HG02571 (cell line): ENCODE results near the gene PLAAT4.
"Not testable (repeated sequence)": the region's sequence is repeated elsewhere in the genome, so short reads cannot be mapped to it uniquely, and the experiment has no call there.

Experiments used
- ATAC-seq: cut with Tn5 transposase; IDR thresholded peaks from one replicate; pipeline ENCODE4 v1.9.1; 2021; ENCODE audit warnings: mild to moderate bottlenecking, moderate library complexity; ENCODE audit not compliant: unreplicated experiment

PLAAT4 gene

DNA sequence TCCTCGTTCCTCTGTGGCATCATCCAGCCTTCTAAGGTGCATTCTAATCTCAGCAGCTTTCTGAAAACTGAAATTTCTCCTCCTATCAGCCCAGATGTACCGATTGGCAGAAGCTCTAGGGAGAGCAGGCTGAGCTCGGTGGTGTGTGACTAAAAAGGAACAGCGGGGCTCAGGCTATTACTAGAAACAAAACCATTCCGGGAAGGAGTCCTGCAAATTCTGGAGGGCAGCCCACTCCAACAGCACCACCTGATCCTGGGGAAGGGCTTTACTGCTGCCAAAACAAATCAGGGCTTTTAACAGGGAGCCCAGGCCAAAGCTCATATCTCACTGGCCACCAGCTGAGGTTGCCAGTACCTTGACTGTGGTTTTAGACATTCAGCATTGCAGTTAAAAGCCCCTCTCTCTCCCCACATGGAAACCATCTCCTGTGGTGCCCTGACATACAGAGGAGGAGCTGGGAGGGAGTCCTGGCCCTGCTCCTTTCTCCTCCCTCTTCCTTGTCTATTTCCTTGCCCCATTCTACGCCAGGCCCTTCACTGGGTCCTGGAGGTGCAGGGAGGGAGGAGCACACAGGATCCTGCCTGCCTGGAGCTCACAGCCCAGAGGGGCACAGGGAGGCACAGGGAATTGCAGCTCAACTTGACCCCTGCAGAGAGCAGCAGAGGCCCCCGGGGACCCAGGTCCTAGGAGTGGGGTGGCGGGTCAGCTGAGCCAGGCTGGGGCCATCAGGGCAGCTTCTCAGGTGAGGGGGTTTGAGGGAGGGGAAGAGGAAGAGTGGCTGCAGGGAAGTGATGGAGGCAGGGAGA, 889 bp downstream of the PLAAT4 start:
- ATAC-seq = no peak

DNA sequence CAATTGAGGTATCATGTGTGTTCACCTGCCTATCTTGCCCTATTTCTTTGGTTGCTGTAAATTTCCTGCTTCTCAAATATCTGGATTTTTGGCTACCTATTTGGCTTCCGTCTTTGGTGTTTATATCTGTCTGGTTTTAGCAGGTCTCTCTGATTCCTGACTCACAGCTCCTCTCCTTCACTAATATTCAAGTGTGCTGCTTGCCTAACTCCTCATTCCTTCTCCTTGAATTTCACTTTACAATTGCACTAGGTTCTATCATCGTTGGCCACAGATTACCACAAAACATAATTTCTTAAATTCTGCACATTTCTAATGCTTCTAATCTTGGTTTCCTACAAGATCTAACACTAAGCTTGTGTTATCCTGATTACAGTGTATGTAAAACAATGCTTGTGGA, 5.9 kb downstream of the PLAAT4 start:
- not testable (repeated sequence) for ATAC-seq

DNA sequence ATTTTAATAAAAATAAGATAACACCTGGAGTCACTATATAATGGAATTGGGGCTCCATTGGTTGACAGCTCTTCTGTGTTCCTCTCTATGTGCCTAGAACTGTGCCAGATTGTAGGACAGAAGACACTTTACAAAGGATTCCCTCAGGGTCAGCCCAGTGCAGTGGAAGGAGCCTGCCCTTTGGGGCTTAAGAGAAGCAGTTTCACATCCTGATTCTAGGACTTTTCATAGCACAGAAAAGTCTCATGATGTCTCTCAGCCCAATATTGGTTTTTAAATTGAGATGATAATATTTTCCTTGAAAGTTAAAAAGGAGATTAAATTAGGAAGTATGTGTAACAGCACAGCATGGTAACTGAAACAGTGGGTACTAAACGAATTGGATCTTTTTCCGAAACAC, 7.1 kb downstream of the PLAAT4 start:
- no peak for ATAC-seq

DNA sequence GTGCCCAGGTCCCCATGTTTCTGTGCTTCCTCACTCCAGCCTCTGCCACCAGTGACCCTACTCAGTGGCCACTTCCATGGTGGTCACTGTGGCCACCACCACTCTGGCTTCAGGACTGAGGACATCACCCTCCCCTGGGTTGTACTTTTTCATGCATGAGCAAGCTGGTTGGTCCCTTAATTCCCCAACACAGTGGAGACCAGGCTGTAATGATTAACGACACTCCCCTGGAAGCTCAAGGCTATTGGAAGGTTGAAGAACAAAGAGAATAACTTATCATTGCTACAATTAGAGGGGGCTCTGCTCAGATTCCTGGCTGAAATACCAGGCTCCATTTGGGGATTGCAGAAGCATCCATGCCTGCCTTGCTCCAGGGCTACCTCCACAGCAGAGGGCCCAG, 10.5 kb downstream of the PLAAT4 start:
- no peak for ATAC-seq

DNA sequence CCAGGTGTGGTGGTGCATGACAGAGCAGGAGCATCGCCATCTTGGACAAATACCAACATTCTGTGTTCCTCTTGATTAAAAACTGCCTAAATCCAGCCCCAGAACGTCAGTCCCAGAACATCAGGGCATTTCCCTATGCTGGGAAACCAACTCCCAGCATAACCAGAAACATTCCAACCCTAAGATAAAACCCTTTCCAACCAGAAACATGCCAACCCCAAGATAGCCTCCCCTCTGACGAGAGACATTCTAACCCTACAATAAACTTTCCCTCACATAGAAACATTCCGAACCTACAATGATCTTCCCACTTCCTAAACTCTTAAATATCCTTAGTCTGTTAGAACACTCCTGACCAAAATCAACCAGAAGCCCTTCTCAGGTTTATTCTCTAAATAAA, 11.6 kb downstream of the PLAAT4 start:
- ATAC-seq = no peak

DNA sequence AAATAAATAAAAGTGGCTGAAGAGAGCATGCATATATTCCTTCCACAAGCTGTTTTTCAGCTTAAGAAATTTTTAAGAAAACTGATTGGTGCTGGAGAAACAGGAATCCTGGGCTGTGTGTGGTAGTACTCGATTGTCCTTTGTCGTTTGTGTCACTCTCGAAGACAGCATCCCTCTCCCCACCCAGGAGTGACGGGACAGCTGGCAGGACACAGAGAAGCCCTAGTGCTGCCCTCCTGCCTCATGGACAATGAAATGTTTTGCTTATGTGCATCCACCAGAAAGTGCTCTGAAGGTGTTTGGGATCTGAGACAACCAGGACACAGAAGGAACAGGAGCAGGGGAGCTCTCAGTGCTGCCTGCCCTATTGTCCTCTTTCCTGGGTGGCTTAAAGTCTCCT, 12.8 kb downstream of the PLAAT4 start:
- no peak for ATAC-seq

DNA sequence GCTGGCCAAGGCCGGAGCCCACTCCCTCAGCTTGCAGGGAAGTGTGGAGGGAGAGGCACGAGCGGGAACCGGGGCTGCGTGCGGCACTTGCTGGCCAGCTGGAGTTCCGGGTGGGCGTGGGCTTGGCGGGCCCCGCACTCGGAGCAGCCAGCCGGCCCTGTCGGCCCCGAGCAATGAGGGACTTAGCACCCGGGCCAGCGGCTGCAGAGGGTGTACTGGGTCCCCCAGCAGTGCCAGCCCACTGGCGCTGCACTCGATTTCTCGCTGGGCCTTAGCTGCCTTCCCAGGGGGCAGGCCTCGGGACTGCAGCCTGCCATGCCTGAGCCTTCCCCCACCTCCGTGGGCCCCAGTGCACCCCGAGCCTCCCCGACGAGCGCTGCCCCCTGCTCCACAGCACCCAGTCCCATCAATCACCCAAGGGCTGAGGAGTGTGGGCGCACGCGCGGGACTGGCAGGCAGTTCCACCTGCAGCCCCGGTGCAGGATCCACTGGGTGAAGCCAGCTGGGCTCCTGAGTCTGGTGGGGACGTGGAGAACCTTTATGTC, 13.6 kb downstream of the PLAAT4 start:
- ATAC-seq = not testable (repeated sequence)

DNA sequence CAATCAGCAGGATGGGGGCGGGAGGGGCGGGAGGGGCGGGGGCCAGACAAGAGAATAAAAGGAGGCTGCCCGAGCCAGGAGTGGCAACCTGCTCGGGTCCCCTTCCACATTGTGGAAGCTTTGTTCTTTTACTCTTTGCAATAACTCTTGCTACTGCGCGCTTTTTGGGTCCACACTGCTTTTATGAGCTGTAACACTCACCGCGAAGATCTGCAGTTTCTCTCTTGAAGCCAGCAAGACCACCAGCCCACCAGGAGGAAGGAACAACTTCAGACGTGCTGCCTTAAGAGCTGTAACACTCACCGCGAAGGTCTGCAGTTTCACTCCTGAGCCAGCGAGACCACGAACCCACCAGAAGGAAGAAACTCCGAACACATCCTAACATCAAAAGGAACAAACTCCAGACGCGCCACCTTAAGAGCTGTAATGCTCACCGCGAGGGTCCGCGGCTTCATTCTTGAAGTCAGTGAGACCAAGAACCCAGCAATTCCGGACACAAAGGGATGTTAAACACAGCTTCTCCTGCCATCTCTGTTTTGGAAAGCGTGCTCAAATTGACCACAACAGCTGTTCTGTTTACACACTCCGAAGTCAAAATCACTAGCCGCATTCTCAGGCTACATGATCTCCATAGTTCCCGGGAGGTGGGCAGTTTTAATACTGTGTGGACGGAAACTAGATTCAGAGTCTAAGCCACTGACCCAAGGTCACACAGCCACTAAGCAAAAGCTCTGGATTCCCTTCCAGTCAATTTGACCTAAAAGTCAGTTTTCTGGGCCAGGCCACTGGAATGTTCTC, 14.7 kb downstream of the PLAAT4 start:
- ATAC-seq = no peak

DNA sequence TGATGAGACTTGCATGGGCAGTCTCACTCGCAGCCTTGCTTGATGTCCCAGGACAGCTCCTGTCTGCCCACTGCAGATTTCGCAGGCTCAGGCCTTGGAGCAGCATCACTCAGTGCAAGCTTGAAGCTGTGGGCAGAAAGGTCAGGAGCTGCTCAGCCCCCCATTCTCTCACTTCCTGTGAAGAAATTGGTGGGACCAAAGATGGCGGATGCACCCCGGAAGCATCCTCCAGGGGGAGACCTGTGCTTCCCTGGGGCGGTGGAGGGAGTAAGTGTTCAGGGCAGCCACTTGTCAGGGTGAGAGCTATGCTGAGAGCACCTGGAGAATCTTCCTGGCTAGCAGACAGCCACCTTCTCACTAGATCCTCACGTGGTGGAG, 15.3 kb downstream of the PLAAT4 start:
- ATAC-seq = no peak

DNA sequence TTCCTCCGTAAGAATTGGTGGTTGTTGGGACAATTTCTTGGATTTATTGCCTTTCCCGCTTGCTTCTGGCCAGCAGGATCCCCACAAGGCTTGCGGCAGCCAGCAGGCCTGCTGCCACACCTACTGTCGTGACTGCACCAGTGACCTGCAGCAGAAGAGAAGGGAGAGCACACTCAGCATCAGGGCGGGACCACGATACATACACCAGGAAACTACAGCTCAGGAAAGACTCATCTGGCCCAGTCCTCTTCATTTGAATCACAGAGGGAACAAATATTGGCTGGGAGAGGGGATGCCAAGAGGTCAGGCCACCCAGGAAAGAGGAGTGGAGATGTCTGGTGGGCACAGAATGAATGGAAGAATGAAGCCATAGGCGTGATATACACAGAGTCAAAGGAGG, 16.3 kb downstream of the PLAAT4 start:
- ATAC-seq = no peak

DNA sequence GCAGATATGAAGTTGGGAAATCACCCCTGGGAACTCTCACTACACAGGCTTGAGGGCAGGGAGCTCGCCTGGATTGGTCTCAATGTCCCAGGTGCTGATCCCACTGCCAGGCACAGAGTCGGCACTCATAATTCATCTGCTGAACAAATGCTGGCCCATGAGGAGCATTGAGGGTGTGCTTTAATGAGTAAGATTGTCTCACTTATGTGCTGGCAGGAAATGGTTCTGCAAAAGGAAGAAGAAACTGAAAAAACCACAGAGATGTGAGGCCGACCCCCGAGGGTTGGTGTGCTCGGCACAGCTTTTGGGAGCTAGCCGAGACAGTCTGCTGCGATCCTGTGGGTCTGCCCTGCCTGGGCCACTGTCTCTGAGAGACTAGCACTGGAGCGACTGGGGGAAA, 17.2 kb downstream of the PLAAT4 start:
- ATAC-seq = no peak

DNA sequence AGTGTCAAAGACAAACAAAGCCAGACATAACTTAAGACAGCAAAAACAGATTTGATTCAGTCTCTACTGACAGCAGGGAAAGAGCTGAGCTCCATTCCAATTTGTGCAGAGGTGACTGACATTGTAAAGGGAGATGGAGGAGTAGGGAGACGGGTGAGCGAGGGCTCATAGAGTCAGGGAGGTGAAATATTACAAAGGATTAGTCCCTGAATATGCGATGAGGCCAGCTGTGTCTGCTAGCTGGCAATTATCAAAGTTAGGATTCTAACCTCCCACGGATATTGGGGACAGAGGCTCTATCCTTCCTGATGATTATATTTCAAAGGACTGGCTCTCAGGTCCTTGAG, 18.2 kb downstream of the PLAAT4 start:
- ATAC-seq = no peak

DNA sequence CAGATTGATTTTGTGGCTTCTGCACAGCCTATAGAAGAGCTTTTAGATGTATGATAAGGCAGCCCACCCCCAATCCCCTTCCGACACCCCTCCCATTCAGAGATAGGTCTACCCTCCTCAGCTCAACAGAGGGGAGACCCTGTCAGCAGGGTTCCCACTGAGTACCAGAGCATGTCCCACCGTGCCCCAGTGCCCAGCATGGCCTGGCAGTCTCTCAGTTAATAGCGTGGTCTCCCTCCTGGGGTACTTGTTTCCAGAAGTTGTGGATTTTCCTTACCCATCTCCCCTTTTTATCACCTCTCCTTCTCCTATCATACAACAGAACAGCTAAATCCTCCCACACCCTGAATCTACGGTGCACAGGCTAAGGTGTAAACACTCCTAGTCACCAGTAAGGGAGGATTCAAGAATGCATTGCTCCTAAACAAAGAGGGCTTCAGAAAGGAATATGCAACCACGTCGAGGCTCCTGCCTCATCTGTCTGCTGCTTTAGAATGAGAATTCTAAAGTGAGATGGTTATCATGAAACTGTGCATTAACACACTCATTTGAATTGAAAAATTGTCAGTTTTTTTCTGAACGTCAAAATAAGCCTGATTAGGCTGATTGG, 19.9 kb downstream of the PLAAT4 start:
- ATAC-seq = no peak

DNA sequence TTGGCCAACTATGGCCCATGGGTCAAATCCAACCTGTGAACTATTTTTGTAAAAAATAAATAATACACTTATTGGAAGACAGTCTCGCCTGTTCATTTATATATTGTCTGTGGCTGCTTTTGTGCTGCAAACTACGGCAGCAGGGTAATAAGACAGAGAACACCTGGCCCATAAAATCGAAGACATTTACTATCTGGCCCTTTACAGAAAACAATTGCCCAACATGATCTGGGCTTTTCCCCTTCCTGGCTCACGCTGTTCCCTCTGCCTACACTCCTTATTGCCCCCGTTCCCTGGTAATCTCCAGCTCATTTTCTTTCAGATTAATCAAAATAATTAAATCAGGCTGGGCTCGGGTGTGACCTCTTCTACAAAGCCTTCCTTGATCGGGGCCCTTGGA, 21.0 kb downstream of the PLAAT4 start:
- no peak for ATAC-seq

DNA sequence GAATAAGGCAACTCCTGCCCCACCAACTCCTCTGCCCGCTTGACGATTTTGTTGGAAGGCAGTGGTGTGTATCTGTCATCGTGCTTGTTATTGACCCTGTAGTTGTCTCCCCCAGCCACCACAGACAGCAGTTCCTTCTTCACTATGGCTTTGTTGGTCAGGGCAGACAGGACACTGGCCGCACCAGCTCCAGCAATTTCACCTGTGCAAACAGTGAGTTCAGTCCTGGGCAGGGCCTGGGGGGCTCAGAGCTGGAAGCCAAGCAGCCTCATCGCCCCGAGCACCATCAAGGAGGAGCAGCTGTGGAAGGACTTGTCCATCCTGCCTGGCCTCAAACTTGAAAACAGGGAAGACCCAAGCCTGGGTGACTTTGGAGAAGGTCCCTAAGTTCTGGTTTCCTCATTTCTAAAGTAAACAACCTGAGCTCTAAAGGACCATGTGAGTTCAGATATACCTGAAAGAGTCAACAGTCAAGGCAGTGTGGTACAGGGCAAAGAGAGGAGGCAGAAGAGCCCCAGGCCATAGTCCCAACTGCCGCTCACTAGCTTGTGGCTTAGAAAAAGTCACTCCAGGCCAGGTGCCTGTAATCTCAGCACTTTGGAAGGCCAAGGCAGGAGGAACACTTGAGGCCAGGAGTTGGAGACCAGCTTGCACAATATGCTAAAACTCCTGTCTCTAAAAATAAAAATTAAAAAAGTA, 22.0 kb downstream of the PLAAT4 start:
- ATAC-seq = no peak

DNA sequence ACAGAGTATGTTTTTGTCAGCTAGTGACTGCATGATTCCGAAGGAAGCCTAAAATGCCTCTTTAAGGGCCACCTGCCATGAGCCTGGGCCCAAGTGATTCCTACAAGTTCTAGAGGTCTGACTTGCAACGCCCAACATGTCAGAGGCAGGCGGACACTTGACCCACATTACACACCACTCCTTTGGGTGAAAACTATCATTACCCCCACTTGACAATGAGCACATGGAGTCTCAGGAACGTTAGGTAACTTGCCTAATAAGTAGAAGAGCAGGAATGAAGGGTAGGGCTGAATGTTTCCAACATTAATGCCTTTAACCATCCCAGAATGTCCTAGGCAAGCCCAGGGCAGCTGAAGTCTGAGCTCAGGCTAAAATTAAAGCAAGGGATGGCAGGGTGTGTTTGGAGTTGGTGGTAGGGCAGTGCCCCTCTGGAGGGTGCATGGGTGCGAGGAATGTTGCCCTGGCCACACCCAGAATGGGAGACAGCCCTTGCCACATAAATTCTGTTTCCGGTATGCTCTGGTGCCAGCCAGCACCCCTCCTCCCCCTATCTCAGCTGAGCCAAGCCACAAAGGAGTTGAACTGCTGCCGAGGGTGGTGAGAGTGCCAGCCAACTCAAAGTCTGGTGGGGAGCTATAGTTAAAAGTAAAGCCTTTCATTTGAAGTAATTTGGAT, 24.0 kb downstream of the PLAAT4 start:
- ATAC-seq = no peak

DNA sequence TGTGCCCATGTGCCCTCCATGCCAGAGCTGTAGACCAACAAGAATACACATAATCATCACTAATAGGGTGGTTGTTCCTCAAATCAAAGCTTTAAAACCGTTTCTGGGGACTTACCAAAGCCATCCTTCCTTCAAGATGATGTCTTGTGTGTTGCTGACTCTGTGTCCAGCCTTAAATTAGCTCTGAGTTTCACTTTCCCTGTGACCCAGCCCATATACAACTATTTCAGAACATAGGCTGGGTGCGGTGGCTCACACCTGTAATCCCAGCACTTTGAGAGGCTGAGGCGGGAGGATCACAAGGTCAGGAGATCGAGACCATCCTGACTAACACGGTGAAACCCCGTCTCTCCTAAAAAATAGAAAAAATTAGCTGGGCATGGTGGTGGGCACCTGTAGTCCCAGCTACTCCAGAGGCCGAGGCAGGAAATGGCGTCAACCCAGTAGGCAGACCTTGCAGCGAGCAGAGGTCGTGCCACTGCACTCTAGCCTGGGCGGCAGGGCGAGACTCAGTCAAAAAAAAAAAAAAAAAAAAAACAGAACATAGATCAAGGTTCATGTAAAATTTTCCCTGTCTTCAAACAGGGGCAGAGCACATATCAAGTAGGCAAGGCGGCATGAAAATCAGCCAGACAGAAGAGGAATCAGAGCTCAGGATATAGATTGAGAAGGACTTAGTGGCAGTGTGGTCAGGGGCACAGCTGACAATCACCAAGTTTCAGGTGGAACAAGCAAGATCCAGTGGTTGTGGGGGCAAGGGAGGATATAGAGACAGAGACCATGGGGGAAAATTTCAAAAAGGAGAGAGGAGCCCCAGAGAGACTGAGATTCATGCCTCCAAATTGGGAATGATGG, 26.8 kb downstream of the PLAAT4 start, which contains the start of gene PLAAT2:
Gene PLAAT2 (minus strand): TSS at position 179 of the 855 bp plus-strand sequence. CDS start 55 bp downstream, at position 124.
- no peak for ATAC-seq

DNA sequence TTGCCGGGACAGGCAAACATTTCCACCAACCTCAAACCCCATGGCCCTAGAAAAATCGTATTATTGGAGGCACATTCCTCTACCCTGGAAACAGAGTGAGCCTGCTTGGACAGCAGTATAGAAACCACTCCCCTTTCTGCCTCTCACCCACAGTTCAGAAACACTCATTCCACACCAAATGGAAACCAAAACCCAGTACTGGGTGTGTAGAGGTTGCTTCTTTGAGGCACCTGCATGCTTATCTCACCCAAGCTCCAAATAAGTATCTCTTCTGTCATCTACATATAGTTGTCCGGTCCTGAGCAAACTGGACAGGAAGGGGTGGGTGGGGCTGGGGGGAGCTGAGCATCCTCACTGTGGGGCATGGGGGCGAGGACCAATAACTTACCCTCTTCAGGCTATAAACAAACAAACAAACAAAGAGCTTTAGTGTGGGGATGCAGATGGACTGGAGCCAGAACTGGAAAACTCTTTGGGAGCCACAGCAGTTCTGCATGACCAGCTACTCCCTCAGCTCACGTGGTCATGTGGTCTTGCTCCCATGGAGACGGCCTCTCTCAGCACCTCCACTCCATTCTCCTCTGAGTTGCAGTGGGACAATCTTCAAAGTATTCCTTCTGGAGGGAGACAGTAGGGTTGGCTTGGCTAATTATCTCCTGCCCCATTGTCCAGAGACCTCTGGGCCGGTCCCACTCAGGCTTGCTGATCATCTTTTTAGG, 27.6 kb downstream of the PLAAT4 start:
- peak; percentile 73 for ATAC-seq

DNA sequence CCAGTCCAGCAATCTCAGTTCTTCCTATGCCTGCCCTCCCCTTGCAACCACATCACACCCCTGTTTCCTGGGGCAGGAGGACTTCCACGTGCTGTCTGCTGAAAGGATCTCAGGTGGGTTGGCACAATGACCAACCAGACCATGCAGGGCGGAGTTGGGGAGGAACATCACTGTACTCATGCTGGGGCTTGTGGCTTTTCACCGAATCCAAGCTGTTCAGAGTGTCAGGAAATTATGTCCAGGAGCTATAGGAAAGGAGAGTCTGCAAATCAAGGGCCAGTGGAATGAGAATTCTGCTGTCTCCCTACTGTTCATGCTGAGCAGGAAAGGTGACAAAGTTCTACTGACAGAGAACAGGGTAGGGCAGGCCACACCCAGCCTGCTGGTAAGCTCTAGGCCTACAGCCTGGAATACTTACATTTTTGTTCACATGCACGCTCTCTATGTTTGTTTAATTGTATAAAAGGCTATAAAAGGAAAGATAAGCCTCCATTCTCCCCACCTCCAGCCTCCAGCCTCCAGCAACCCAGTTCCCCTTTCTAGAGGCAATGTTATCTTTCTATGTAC, 28.3 kb downstream of the PLAAT4 start:
- ATAC-seq = no peak
